Measurements from ENCODE around the gene CRHR1. TPM values are rescaled to one million over a fixed set of nuclear protein-coding genes. Genes with fewer than 3 reads are reported as not detected.

CRHR1 gene
- total RNA-seq, 1 experiment from 2014 or later: not detected

DNA sequence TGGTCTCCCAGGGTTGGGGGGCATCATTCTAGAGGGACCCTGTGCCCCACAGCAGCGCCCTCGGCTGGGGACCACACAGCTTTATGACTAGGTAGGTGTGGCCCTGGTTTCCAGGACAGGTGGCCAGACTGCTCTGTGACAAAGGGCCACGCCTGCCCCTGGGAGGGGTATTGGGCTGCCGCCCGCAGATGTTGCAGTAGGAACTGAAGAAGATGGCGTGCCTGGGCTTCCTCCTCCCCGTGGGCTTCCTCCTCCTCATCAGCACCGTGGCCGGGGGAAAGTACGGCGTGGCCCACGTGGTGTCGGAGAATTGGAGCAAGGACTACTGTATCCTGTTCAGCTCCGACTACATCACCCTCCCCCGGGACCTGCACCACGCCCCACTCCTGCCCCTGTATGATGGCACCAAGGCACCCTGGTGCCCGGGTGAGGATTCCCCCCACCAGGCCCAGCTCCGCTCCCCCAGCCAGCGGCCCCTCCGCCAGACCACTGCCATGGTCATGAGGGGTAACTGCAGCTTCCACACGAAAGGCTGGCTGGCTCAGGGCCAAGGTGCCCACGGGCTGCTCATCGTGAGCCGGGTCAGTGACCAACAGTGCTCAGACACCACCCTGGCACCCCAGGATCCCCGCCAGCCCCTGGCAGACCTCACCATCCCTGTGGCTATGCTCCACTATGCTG, 60.7 kb downstream of the CRHR1 start, which contains the start of gene SPPL2C:
TSS of gene SPPL2C (plus strand) at position 187 of the 681 bp plus-strand sequence. CDS start at position 213, 26 bp downstream.
- Histone ChIP-seq H3K9me2 (ENCODE audit: insufficient read depth) (no peaks in the 10 kb centered on the region), H3K27me3 (ENCODE audit: insufficient read depth, low read depth) (peaks cover 88% of the 10 kb centered on the region), H3K79me2 (ENCODE audit: low read depth) (no peaks in the 10 kb centered on the region), H3K36me3 (ENCODE audit: low read depth) (no peaks in the 10 kb centered on the region), H3K4me3 (no peak within 1 kb of the TSS), H4K20me1 (ENCODE audit: insufficient read depth) (no peaks in the 10 kb centered on the region), H3K9me3 (ENCODE audit: insufficient read depth, low read depth) (no peaks in the 10 kb centered on the region), H3K4me1 (replicated peaks; ENCODE audit: insufficient read depth) (no peaks in the 10 kb centered on the region), H2AFZ (no peak within 1 kb of the TSS), H3F3A (ENCODE audit: insufficient read depth, low read depth) (no peaks in the 10 kb centered on the region), H3K4me2 (no peak within 1 kb of the TSS), H3K27ac (no peak within 1 kb of the TSS)
- DNase-seq: no peak
- POLR2A ChIA-PET (ENCODE audit: unreplicated experiment): no interaction called here
- intact Hi-C loops (cut with micrococcal nuclease; ENCODE audit: unreplicated experiment): no loop called here
- CTCF ChIA-PET: no interaction called here
- TF ChIP-seq EZH2 (IDR thresholded peaks at IDR 0.05; ENCODE audit: low read depth) (no peak), CTCF (conservative IDR thresholded peaks at IDR 0.05) (no peak)
- BruUV-seq (replicated peaks): no TSS peak

DNA sequence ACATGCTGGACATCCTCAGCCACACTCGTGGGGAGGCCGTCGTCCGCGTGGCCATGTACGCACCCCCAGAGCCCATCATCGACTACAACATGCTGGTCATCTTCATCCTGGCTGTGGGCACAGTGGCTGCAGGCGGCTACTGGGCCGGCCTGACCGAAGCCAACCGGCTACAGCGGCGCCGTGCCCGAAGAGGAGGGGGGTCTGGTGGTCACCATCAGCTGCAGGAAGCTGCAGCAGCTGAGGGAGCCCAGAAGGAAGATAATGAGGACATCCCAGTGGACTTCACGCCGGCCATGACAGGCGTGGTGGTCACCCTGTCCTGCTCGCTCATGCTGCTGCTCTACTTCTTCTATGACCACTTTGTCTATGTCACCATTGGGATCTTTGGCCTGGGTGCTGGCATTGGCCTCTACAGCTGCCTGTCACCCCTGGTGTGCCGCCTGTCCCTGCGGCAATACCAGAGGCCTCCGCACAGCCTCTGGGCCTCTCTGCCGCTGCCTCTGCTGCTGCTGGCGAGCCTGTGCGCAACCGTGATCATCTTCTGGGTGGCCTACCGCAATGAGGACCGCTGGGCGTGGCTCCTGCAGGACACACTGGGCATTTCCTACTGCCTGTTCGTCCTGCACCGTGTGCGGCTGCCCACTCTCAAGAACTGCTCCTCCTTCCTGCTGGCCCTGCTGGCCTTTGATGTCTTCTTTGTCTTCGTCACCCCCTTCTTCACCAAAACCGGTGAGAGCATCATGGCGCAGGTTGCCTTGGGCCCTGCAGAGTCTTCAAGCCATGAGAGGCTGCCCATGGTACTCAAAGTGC, 61.5 kb downstream of the CRHR1 start:
- Histone ChIP-seq H3K27me3 (ENCODE audit: insufficient read depth, low read depth) (peaks cover 91% of the 10 kb centered on the region), H3K36me3 (ENCODE audit: low read depth) (no peaks in the 10 kb centered on the region), H3F3A (ENCODE audit: insufficient read depth, low read depth) (no peaks in the 10 kb centered on the region), H2AFZ (no peak overlapping the region), H3K79me2 (ENCODE audit: low read depth) (no peaks in the 10 kb centered on the region), H3K4me1 (replicated peaks; ENCODE audit: insufficient read depth) (no peaks in the 10 kb centered on the region), H3K4me2 (no peak overlapping the region), H3K4me3 (no peak overlapping the region), H3K27ac (no peak overlapping the region), H3K9me2 (ENCODE audit: insufficient read depth) (no peaks in the 10 kb centered on the region), H4K20me1 (ENCODE audit: insufficient read depth) (no peaks in the 10 kb centered on the region), H3K9me3 (ENCODE audit: insufficient read depth, low read depth) (no peaks in the 10 kb centered on the region)
- BruUV-seq (replicated peaks): no TSS peak
- CTCF ChIA-PET: no interaction called here
- no peak for DNase-seq
- TF ChIP-seq CTCF (conservative IDR thresholded peaks at IDR 0.05) (no peak), EZH2 (IDR thresholded peaks at IDR 0.05; ENCODE audit: low read depth) (no peak)
- POLR2A ChIA-PET (ENCODE audit: unreplicated experiment): no interaction called here
- intact Hi-C loops (cut with micrococcal nuclease; ENCODE audit: unreplicated experiment): no loop called here

DNA sequence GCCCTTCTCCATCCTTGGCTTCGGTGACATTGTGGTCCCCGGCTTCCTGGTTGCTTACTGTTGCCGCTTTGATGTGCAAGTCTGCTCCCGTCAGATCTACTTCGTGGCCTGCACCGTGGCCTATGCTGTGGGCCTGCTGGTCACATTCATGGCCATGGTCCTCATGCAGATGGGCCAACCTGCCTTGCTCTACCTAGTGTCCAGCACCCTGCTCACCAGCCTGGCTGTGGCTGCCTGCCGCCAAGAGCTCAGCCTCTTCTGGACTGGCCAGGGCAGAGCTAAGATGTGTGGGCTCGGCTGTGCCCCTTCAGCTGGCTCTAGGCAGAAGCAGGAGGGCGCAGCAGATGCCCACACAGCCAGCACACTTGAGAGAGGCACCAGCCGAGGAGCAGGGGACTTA, 62.1 kb downstream of the CRHR1 start:
- H3K4me3 ChIP-seq: no peak overlapping the region
- no peaks in the 10 kb centered on the region for H3K9me3 ChIP-seq (ENCODE audit: insufficient read depth, low read depth)
- no peak overlapping the region for H3K27ac ChIP-seq
- H3K9me2 ChIP-seq (ENCODE audit: insufficient read depth): no peaks in the 10 kb centered on the region
- H3K36me3 ChIP-seq (ENCODE audit: low read depth): no peaks in the 10 kb centered on the region
- no peak for TF ChIP-seq EZH2 (IDR thresholded peaks at IDR 0.05; ENCODE audit: low read depth)
- TF ChIP-seq CTCF (conservative IDR thresholded peaks at IDR 0.05): no peak
- no peaks in the 10 kb centered on the region for H3K79me2 ChIP-seq (ENCODE audit: low read depth)
- no TSS peak for BruUV-seq (replicated peaks)
- no peak for DNase-seq
- POLR2A ChIA-PET (ENCODE audit: unreplicated experiment): no interaction called here
- no peak overlapping the region for H2AFZ ChIP-seq
- no peaks in the 10 kb centered on the region for H3F3A ChIP-seq (ENCODE audit: insufficient read depth, low read depth)
- no peaks in the 10 kb centered on the region for H3K4me1 ChIP-seq (replicated peaks; ENCODE audit: insufficient read depth)
- H4K20me1 ChIP-seq (ENCODE audit: insufficient read depth): no peaks in the 10 kb centered on the region
- intact Hi-C loops (cut with micrococcal nuclease; ENCODE audit: unreplicated experiment): no loop called here
- CTCF ChIA-PET: interaction anchor here (0.5 kb wide), 1 partner anchor 206 kb away, joined by 3 read pairs; no protein-coding TSS in a partner anchor
- no peak overlapping the region for H3K4me2 ChIP-seq
- peaks cover 89% of the 10 kb centered on the region for H3K27me3 ChIP-seq (ENCODE audit: insufficient read depth, low read depth)
